HepG2 (cell line): ENCODE results near the gene LPO. TPM values are rescaled to one million over a fixed set of nuclear protein-coding genes. Genes with fewer than 3 reads are reported as not detected.

Experiments used
- ATAC-seq: fragments of 200-7000 bp; cut with Tn5 transposase; 3 replicates; pipeline ENCODE4 v1.9.1; 2020; ENCODE audit warnings: mild to moderate bottlenecking, moderate library complexity
- BruUV-seq: library from RNA; stranded (reverse); fragments of 400-500 nt; replicated peaks from 2 replicates; lab custom pipeline; 2021; lab: Mats Ljungman, UMichigan
- CTCF ChIA-PET: fragments of 300-600 bp; formaldehyde crosslinking; extraction: SDS; loops from one replicate; lab custom pipeline; 2021; ENCODE audit warnings: low total read pairs, inconsistent platforms, low intra/inter-chr PET ratio; lab: Yijun Ruan, JAX
- POLR2A ChIA-PET: fragments of 350-600 bp; sonication (Branson Sonifier 250); formaldehyde crosslinking; loops from one replicate; lab custom pipeline; 2020; ENCODE audit warnings: antibody characterized with exemption, inconsistent platforms; lab: Yijun Ruan, JAX
- DNase-seq: peaks from one replicate; pipeline ENCODE4 v3.0.0-alpha.2; 2015; ENCODE audit warnings: low spot score
- FAIRE-seq: peaks from 3 replicates; lab custom pipeline; 2011; peaks lifted over from hg19 to GRCh38; lab: Jason Lieb, UNC
- H2AFZ ChIP-seq: one replicate; pipeline ENCODE4 v1.6.1; 2011; ENCODE audit warnings: low read length, inconsistent platforms
- H3K27ac ChIP-seq: fragments of 300-600 bp; 3 replicates; pipeline ENCODE4 v1.8.0; 2011; ENCODE audit warnings: mixed run types, mild to moderate bottlenecking, mixed read lengths, low read length, inconsistent platforms; ENCODE audit not compliant: insufficient read depth; ENCODE audit errors: extremely low read length
- H3K27me3 ChIP-seq, 2 experiments: fragments of 200-600 bp in 1 of 2; 2 replicates in 1 of 2; 3 replicates in 1 of 2; pipeline versions ENCODE4 v1.6.0 to v1.8.0; 2011; ENCODE audit warnings: low read length in 2 of 2, mild to moderate bottlenecking in 2 of 2, moderate library complexity in 2 of 2, inconsistent platforms in 1 of 2; ENCODE audit not compliant: insufficient read depth in 2 of 2, control insufficient read depth in 1 of 2
- H3K36me3 ChIP-seq, 2 experiments: fragments of 200-600 bp in 1 of 2; replicated peaks in 1 of 2; 2 replicates in 1 of 2; 3 replicates in 1 of 2; pipeline versions ENCODE4 v1.5.1 to v1.8.0; 2011; ENCODE audit warnings: low read length in 2 of 2, inconsistent platforms in 1 of 2; ENCODE audit not compliant: insufficient read depth in 2 of 2, control insufficient read depth in 1 of 2
- H3K4me1 ChIP-seq: 2 replicates; pipeline ENCODE4 v1.5.1; 2012; ENCODE audit warnings: low read length, inconsistent platforms; ENCODE audit not compliant: insufficient read depth
- H3K4me2 ChIP-seq: 2 replicates; pipeline ENCODE4 v1.6.0; 2011; ENCODE audit warnings: low read depth, low read length, inconsistent platforms
- H3K4me3 ChIP-seq, 3 experiments: fragments of 200-600 bp in 1 of 3; sonication (generic), shearing (Covaris generic) in 1 of 3; replicated peaks in 1 of 3; 2 replicates each; pipeline ENCODE4 v1.5.1; 2011 to 2016; ENCODE audit warnings: low read length in 3 of 3, inconsistent platforms in 2 of 3, low read depth in 2 of 3, mild to moderate bottlenecking in 2 of 3, control low read depth in 1 of 3, mixed read lengths in 1 of 3; ENCODE audit not compliant: insufficient read depth in 1 of 3
- H3K79me2 ChIP-seq: one replicate; pipeline ENCODE4 v1.6.1; 2011; ENCODE audit warnings: low read length, inconsistent platforms; ENCODE audit not compliant: insufficient read depth
- H3K9ac ChIP-seq: 2 replicates; pipeline ENCODE4 v1.6.0; 2011; ENCODE audit warnings: mild to moderate bottlenecking, low read depth, low read length, inconsistent platforms; ENCODE audit not compliant: insufficient read depth
- H3K9me3 ChIP-seq: 2 replicates; pipeline ENCODE4 v1.5.1; 2012; ENCODE audit warnings: mild to moderate bottlenecking, low read length
- H4K20me1 ChIP-seq: 2 replicates; pipeline ENCODE4 v1.6.0; 2011; ENCODE audit warnings: inconsistent platforms, mild to moderate bottlenecking, low read length, moderate library complexity; ENCODE audit not compliant: insufficient read depth
- ADNP ChIP-seq: sonication (generic); formaldehyde crosslinking; IDR thresholded peaks from 2 replicates; pipeline ENCODE4 v1.4.0; 2020; ENCODE audit warnings: missing genetic modification reagents
- BORCS8-MEF2B ChIP-seq: sonication (generic); formaldehyde crosslinking; IDR thresholded peaks from 2 replicates; pipeline ENCODE4 v1.8.0; 2022; ENCODE audit warnings: mild to moderate bottlenecking, missing genetic modification reagents
- DMAP1 ChIP-seq: IDR thresholded peaks from 2 replicates; pipeline ENCODE4 v1.6.1; 2016
- GLI4 ChIP-seq: sonication (generic); formaldehyde crosslinking; IDR thresholded peaks from 2 replicates; pipeline ENCODE4 v1.5.1; 2020; ENCODE audit warnings: missing genetic modification reagents, mild to moderate bottlenecking, moderate library complexity, borderline replicate concordance
- KDM2A ChIP-seq: sonication (generic); formaldehyde crosslinking; IDR thresholded peaks from 2 replicates; pipeline ENCODE4 v1.4.0; 2020; ENCODE audit warnings: low read depth, missing genetic modification reagents, borderline replicate concordance
- KLF9 ChIP-seq: IDR thresholded peaks from 2 replicates; pipeline ENCODE4 v1.6.1; 2016; ENCODE audit warnings: low read depth
- POLR2G ChIP-seq: fragments of 200-400 bp; formaldehyde crosslinking; IDR thresholded peaks from 2 replicates; pipeline ENCODE4 v1.6.1; 2018; ENCODE audit warnings: mild to moderate bottlenecking, low read depth, low read length, moderate library complexity
- SP5 ChIP-seq: IDR thresholded peaks from 2 replicates; pipeline ENCODE4 v1.6.1; 2016; ENCODE audit warnings: low read depth, borderline replicate concordance
- THAP11 ChIP-seq: IDR thresholded peaks from 2 replicates; pipeline ENCODE4 v1.6.1; 2016; ENCODE audit warnings: missing biosample characterization, missing genetic modification reagents
- ZBTB21 ChIP-seq: sonication (generic); formaldehyde crosslinking; IDR thresholded peaks from 2 replicates; pipeline ENCODE4 v1.4.0; 2020; ENCODE audit warnings: missing genetic modification reagents
- ZNF296 ChIP-seq: sonication (generic); formaldehyde crosslinking; conservative IDR thresholded peaks from 2 replicates; pipeline ENCODE4 v1.5.0; 2020; ENCODE audit warnings: mild to moderate bottlenecking, missing genetic modification reagents
- ZNF543 ChIP-seq: sonication (generic); formaldehyde crosslinking; IDR thresholded peaks from 2 replicates; pipeline ENCODE4 v1.4.0; 2020; ENCODE audit warnings: mild to moderate bottlenecking, missing genetic modification reagents
- ZNF768 ChIP-seq: sonication (generic); formaldehyde crosslinking; IDR thresholded peaks from 2 replicates; pipeline ENCODE4 v1.4.0; 2020; ENCODE audit warnings: missing genetic modification reagents
- ZSCAN22 ChIP-seq: sonication (generic); formaldehyde crosslinking; IDR thresholded peaks from 2 replicates; pipeline ENCODE4 v1.4.0; 2020; ENCODE audit warnings: mild to moderate bottlenecking, missing genetic modification reagents
- WGBS: methylation state at CpG from one replicate; pipeline ENCODE4 v1.1.6; 2017; ENCODE audit warnings: low lambda C conversion rate; 5-methylcytosine and 5-hydroxymethylcytosine counted together
- in situ Hi-C: cut with HindIII; loops from 2 replicates; pipeline ENCODE4 v1.10.0; 2017; ENCODE audit warnings: low pct_unique_long_range_greater_than_20kb; ENCODE audit not compliant: extremely low pct_ligation_motif_present
- intact Hi-C: fragments of 100-400 bp; cut with micrococcal nuclease; formaldehyde crosslinking; loops from one replicate; pipeline ENCODE4 v1.10.0; 2022; ENCODE audit not compliant: unreplicated experiment
- polyA plus RNA-seq, 8 experiments: library from polyadenylated mRNA; depleted of rRNA in 3 of 8; stranded (reverse) in 7 of 8; unstranded in 1 of 8; fragments of >200 nt; fragmentation: Illumina TruSeq in 4 of 8; extraction: Trizol in 4 of 8; gene quantifications; 2 replicates each; pipeline versions ENCODE4 v1.2.1 to v1.2.3, GENCODE V29; 2011 to 2016; ENCODE audit warnings: low read depth in 4 of 8, missing spikeins in 1 of 8, mixed read lengths in 1 of 8; ENCODE audit not compliant: insufficient read depth in 1 of 8
- total RNA-seq, 5 experiments: library from RNA; depleted of rRNA; stranded (reverse); fragments of >200 nt; fragmentation: Illumina TruSeq; extraction: Trizol; gene quantifications; 2 replicates each; pipeline ENCODE4 v1.2.3, GENCODE V29; 2016; ENCODE audit warnings: low read depth in 1 of 5
- TF ChIP-seq, protein P1 (sequence below): sonication (generic); formaldehyde crosslinking; conservative IDR thresholded peaks from 2 replicates; pipeline ENCODE4 v1.8.1; 2023; ENCODE audit warnings: missing genetic modification reagents
- TF ChIP-seq, protein P2 (sequence below): sonication (generic); formaldehyde crosslinking; conservative IDR thresholded peaks from 2 replicates; pipeline ENCODE4 v1.4.0; 2020; ENCODE audit warnings: mild to moderate bottlenecking, missing genetic modification reagents, moderate library complexity
- TF ChIP-seq, protein P3 (sequence below): IDR thresholded peaks from 2 replicates; pipeline ENCODE4 v1.6.1; 2016
- TF ChIP-seq, protein P4 (sequence below): sonication (generic); formaldehyde crosslinking; conservative IDR thresholded peaks from 2 replicates; pipeline ENCODE4 v1.4.0; 2020; ENCODE audit warnings: missing genetic modification reagents

LPO gene
- total and polyA plus RNA-seq, 2 of the 13 experiments (the other 11 are each of a cell fraction or from before 2014, with no cell fraction given), result not detected

DNA sequence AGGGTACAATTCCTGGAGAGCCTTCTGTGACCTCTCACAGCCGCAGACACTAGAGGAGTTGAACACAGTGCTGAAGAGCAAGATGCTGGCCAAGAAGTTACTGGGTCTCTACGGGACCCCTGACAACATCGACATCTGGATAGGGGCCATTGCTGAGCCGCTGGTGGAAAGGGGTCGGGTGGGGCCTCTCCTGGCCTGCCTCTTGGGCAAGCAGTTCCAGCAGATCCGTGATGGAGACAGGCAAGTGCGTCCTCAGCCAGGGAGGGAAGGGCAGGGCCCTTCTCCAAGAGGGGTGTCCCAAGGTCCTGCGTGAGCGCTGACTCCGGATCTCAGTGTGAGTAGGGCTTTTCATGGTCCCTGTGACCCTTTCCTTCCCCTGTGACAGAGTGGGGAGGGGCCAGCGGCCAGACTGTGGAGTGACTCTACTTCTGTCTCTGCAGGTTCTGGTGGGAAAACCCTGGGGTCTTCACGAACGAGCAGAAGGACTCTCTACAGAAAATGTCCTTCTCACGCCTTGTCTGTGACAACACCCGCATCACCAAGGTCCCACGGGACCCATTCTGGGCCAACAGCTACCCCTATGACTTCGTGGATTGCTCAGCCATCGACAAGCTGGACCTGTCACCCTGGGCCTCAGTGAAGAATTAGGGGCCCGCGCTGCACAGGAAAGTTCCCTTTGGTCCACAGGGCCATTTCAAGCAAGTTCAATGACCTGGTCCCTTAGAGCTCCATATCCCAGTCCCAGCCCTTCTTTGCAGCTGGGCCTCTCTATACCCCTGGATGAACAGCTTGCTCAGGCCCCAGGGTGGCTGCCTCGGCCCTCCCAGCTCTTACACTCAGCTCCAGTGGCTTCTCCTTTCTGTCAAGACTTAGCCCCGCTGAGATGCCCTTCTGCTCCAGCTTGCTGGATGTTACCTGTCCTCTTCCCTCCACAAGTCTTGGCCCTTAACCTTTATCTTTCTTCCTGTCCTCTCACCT lies 29.3 kb downstream of the LPO start:
- CTCF ChIA-PET, result no interaction called here
- ATAC-seq, result no peak
- no peak for TF ChIP-seq ZSCAN22
- no peak for TF ChIP-seq BORCS8-MEF2B (CRISPR knock-in tag)
- no peak for TF ChIP-seq ZNF296
- TF ChIP-seq, protein P1, sequence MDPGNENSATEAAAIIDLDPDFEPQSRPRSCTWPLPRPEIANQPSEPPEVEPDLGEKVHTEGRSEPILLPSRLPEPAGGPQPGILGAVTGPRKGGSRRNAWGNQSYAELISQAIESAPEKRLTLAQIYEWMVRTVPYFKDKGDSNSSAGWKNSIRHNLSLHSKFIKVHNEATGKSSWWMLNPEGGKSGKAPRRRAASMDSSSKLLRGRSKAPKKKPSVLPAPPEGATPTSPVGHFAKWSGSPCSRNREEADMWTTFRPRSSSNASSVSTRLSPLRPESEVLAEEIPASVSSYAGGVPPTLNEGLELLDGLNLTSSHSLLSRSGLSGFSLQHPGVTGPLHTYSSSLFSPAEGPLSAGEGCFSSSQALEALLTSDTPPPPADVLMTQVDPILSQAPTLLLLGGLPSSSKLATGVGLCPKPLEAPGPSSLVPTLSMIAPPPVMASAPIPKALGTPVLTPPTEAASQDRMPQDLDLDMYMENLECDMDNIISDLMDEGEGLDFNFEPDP (CRISPR knock-in tag), result no peak
- TF ChIP-seq ADNP, result no peak
- TF ChIP-seq, protein P2, sequence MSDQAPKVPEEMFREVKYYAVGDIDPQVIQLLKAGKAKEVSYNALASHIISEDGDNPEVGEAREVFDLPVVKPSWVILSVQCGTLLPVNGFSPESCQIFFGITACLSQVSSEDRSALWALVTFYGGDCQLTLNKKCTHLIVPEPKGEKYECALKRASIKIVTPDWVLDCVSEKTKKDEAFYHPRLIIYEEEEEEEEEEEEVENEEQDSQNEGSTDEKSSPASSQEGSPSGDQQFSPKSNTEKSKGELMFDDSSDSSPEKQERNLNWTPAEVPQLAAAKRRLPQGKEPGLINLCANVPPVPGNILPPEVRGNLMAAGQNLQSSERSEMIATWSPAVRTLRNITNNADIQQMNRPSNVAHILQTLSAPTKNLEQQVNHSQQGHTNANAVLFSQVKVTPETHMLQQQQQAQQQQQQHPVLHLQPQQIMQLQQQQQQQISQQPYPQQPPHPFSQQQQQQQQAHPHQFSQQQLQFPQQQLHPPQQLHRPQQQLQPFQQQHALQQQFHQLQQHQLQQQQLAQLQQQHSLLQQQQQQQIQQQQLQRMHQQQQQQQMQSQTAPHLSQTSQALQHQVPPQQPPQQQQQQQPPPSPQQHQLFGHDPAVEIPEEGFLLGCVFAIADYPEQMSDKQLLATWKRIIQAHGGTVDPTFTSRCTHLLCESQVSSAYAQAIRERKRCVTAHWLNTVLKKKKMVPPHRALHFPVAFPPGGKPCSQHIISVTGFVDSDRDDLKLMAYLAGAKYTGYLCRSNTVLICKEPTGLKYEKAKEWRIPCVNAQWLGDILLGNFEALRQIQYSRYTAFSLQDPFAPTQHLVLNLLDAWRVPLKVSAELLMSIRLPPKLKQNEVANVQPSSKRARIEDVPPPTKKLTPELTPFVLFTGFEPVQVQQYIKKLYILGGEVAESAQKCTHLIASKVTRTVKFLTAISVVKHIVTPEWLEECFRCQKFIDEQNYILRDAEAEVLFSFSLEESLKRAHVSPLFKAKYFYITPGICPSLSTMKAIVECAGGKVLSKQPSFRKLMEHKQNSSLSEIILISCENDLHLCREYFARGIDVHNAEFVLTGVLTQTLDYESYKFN (CRISPR knock-in tag), result no peak
- no peak for TF ChIP-seq ZNF543
- no peak for TF ChIP-seq GLI4 (CRISPR knock-in tag)
- TF ChIP-seq KLF9 (CRISPR knock-in tag), result no peak
- no peak for TF ChIP-seq ZNF768 (CRISPR knock-in tag)
- TF ChIP-seq THAP11 (CRISPR knock-in tag), result no peak
- TF ChIP-seq DMAP1 (CRISPR knock-in tag), result no peak
- TF ChIP-seq, protein P3, sequence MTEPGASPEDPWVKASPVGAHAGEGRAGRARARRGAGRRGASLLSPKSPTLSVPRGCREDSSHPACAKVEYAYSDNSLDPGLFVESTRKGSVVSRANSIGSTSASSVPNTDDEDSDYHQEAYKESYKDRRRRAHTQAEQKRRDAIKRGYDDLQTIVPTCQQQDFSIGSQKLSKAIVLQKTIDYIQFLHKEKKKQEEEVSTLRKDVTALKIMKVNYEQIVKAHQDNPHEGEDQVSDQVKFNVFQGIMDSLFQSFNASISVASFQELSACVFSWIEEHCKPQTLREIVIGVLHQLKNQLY (CRISPR knock-in tag), result no peak
- no peak for TF ChIP-seq SP5 (CRISPR knock-in tag)
- no peak for TF ChIP-seq ZBTB21 (CRISPR knock-in tag)
- TF ChIP-seq, protein P4, sequence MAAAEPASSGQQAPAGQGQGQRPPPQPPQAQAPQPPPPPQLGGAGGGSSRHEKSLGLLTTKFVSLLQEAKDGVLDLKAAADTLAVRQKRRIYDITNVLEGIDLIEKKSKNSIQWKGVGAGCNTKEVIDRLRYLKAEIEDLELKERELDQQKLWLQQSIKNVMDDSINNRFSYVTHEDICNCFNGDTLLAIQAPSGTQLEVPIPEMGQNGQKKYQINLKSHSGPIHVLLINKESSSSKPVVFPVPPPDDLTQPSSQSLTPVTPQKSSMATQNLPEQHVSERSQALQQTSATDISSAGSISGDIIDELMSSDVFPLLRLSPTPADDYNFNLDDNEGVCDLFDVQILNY, result no peak
- no peak for TF ChIP-seq KDM2A (CRISPR knock-in tag)
- no peak for TF ChIP-seq POLR2G

More for the DNA sequence above, 29.3 kb downstream of the LPO start:
- H3K9me3 ChIP-seq, result no peaks in the 10 kb centered on the region
- in situ Hi-C loops (no loop called here), intact Hi-C loops (no loop called here)
- H4K20me1 ChIP-seq, result no peaks in the 10 kb centered on the region
- no peak overlapping the region for H3K27ac ChIP-seq
- no peaks in the 10 kb centered on the region for H3K4me1 ChIP-seq
- H3K4me2 ChIP-seq, result no peak overlapping the region
- no peaks in the 10 kb centered on the region for H3K79me2 ChIP-seq
- H2AFZ ChIP-seq, result no peak overlapping the region
- H3K4me3 ChIP-seq, result no peak overlapping the region
- no peak overlapping the region for H3K9ac ChIP-seq
- POLR2A ChIA-PET, result no interaction called here
- 29% methylated on average over 18 of the region's 22 CpGs for WGBS
- DNase-seq, result no peak
- no peaks in the 10 kb centered on the region for H3K36me3 ChIP-seq
- H3K27me3 ChIP-seq, result peaks cover 3 to 54% of the 10 kb centered on the region in 2 experiments; a peak in 4 of 5 replicates
- no TSS peak for BruUV-seq
- FAIRE-seq, result no peak
